Astrocyte of the spinal cord (primary cell): ENCODE measurements around the gene SNX15.

Source experiments
- DNase-seq: peaks from one replicate; pipeline ENCODE4 v3.0.0; 2011; ENCODE audit warnings: low read depth, low spot score
- H3K4me3 ChIP-seq: 2 replicates; pipeline ENCODE4 v1.5.1; 2011; ENCODE audit warnings: low read depth, mild to moderate bottlenecking, low read length, moderate library complexity
- in situ Hi-C: cut with HindIII; loops from 2 replicates; pipeline ENCODE4 v1.10.0; 2017; ENCODE audit warnings: low sequenced_read_pairs
- TF ChIP-seq, protein P1 (sequence below): IDR thresholded peaks from 2 replicates; pipeline ENCODE4 v1.5.1; 2012; ENCODE audit warnings: low read depth, mild to moderate bottlenecking, low read length, inconsistent platforms

Gene SNX15

DNA sequence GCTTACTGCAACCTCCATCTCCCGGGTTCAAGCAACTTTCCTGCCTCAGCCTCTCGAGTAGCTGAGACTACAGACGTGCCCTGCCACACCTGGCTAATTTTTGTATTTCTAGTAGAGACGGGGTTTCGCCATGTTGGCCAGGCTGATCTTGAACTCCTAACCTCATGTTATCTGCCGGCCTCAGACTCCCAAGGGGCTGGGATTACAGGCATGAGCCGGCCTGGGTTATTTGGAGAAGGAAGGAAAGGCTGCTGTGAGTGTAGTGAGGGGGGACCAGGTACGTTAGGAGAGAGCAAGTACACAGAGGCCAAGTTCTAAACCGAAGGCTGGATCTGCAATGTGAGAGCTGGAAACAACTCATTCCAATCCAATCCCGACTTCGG lies 30.9 kb upstream of the SNX15 start:
- H3K4me3 ChIP-seq, result no peak overlapping the region
- no peak for DNase-seq
- TF ChIP-seq, protein P1, sequence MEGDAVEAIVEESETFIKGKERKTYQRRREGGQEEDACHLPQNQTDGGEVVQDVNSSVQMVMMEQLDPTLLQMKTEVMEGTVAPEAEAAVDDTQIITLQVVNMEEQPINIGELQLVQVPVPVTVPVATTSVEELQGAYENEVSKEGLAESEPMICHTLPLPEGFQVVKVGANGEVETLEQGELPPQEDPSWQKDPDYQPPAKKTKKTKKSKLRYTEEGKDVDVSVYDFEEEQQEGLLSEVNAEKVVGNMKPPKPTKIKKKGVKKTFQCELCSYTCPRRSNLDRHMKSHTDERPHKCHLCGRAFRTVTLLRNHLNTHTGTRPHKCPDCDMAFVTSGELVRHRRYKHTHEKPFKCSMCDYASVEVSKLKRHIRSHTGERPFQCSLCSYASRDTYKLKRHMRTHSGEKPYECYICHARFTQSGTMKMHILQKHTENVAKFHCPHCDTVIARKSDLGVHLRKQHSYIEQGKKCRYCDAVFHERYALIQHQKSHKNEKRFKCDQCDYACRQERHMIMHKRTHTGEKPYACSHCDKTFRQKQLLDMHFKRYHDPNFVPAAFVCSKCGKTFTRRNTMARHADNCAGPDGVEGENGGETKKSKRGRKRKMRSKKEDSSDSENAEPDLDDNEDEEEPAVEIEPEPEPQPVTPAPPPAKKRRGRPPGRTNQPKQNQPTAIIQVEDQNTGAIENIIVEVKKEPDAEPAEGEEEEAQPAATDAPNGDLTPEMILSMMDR, result no peak
- in situ Hi-C loops, result no loop called here

DNA sequence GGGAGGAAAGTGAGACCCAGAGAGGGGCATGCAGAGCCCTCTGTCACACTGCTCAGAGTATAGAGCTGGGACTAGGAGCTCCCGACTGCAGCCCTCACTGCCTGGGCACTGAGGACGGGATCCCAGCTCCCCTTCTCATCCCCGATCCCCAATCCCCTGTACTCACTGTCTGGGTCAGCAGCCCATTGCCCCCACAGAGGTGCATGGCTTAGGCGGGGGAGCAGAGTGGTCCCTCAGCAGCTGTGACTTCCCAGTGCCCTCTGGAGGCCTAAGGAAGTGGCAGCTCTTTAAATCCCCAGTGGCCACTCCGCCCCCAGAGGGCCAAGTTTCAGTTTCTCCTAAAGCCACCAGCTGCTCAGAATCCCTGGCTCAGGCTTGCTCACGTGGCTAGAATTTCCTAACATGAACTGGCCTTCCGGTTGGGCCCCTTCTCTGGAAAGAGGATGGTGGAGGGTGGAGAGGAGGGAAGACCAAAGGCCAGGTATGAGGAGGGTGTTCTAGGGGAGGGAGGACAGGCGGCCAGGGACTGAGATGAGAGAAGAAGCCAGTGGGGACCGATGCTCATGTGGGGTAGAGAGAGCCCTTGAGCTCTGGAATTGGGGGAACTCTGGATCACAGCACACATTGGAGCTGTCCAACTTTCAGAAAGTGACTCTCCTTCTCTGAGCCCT lies 30.4 kb upstream of the SNX15 start, which contains the start of gene BATF2:
BATF2 (minus strand) TSS at position 262 of the 671 bp plus-strand sequence; CDS start at position 205, 57 bp downstream.
- DNase-seq, result peak; percentile 39
- no peak within 1 kb of the TSS for H3K4me3 ChIP-seq
- in situ Hi-C loops, result no loop called here
- TF ChIP-seq, protein P1, result peak; percentile 47

DNA sequence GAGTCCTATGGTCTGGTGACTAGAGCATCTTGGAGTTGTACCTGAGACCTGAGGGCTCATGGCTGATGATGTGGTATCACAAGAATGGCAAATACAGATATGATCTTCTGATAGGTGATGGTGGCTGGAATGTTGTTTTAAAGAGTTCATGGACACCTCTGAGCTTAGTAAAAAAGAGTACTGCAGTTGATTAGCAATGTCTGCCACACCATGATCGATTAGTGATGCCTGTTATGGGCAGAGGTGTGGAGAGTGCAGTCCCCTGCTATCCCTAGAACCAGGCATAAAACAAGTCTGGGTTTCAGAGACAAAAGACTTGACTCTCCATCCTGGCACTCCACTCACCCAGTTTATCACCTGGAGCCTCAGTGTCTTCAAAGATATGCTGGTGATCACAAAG lies 29.1 kb upstream of the SNX15 start:
- in situ Hi-C loops, result no loop called here
- TF ChIP-seq, protein P1, result no peak
- H3K4me3 ChIP-seq, result no peak overlapping the region
- no peak for DNase-seq

DNA sequence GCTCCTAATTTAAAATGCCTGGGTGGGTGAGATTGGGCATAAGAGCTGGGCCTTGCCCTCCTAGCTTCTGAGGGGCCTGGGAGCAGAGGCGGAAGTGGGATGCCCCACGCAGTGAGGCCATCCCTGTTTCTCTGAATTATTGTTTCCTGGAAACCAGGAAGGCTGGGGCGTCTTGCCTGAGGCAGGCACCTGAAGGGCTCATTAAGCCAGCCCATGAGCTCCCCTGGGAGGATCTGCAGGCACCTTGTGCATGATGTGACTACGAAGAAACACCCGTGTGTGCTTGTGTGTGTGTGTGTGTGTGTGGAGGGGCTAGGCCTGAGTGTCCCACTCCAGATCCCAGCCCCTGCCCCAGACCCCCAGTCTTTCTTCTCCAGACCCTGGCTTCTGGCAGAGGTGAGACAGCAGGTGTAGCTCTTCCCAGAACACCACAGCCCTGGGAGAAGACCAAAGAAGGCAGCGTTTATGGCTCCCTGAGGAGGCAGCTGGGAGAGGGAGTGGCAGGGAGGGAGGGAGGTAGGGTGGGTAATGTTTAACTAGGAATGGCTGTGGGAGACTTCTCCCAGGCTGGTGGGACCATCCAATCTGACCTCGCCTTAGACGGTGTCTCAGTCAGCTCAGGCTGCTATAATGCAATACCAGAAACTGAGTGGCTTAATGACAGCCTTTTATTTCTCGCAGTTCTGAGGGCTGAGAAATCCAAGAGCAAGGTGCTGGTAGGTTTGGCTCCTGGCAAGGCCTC lies 28.4 kb upstream of the SNX15 start:
- in situ Hi-C loops, result no loop called here
- no peak overlapping the region for H3K4me3 ChIP-seq
- TF ChIP-seq, protein P1, result no peak
- DNase-seq, result no peak

DNA sequence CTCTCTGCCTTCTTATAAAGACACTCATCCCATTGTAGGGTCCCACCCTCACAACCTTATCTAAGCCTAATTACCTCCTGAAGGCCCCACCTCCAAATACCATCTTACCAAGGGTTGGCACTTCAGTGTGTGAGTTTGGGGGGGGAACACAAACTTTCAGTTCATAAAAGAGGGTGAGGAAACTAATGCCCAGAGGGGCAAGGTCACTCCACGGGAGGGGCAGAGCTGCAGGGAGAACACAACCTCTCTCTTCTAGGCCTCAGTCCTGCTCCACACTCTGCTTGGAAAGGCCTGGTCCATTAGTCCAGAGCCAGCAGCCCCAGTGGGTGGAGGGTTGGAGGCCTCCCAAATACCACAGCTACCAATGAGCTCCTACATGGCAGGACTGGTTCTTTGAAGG lies 27.8 kb upstream of the SNX15 start:
- DNase-seq, result no peak
- TF ChIP-seq, protein P1, result no peak
- in situ Hi-C loops, result no loop called here
- no peak overlapping the region for H3K4me3 ChIP-seq

DNA sequence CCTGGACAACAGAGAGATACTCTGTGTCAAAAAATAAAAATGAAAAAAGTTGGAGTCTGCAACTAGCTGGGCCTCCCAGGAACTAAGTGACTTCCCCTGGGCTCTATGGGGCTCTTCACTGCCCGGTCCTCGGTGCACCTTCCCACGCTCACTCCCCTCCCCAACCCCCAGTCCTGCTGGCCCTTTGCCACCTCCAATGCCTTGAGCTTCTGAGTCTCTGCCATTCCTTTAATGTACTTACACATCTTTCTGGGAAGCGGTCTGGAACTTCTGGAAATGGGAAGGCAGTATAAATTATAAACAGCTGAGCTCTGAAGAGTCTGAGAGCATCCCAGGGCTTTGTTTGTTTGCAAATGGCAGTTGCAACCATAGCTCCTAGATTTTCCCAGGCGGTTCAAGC lies 24.5 kb upstream of the SNX15 start:
- no peak for DNase-seq
- TF ChIP-seq, protein P1, result no peak
- no peak overlapping the region for H3K4me3 ChIP-seq
- in situ Hi-C loops, result no loop called here
